HG03175 (cell line): ENCODE data around the gene CST6.

ENCODE experiments used
- ATAC-seq: cut with Tn5 transposase; IDR thresholded peaks from one replicate; pipeline ENCODE4 v1.9.1; 2021; ENCODE audit warnings: mild to moderate bottlenecking, moderate library complexity; ENCODE audit not compliant: unreplicated experiment

Gene CST6

GRCh38 chr11:66011785-66012303 lies at the start of gene CST6:
CST6 (plus strand) TSS chr11:66012008; CDS start chr11:66012045, 37 bp downstream.
- ATAC-seq: no peak

- no peak for ATAC-seq
These were observed 49.7 kb upstream of the CST6 start for GRCh38 chr11:65962141-65962564.

- ATAC-seq: no peak
These were observed 46.9 kb upstream of the CST6 start for GRCh38 chr11:65964906-65965305.

- ATAC-seq: no peak
These were observed 45.6 kb upstream of the CST6 start for GRCh38 chr11:65965986-65966762.

- no peak for ATAC-seq
These were observed 44.4 kb upstream of the CST6 start for GRCh38 chr11:65967329-65967934.

GRCh38 chr11:65968600-65969482 lies 43.0 kb upstream of the CST6 start:
- no peak for ATAC-seq

- ATAC-seq: no peak
These were observed 39.7 kb upstream of the CST6 start for GRCh38 chr11:65972116-65972515.

GRCh38 chr11:65973439-65974110 lies 38.2 kb upstream of the CST6 start:
- no peak for ATAC-seq

- no peak for ATAC-seq
These were observed 36.0 kb upstream of the CST6 start for GRCh38 chr11:65975771-65976170.

- no peak for ATAC-seq
These were observed 35.3 kb upstream of the CST6 start for GRCh38 chr11:65976216-65977176.

GRCh38 chr11:65977621-65978390 lies 34.0 kb upstream of the CST6 start:
- ATAC-seq: no peak

- ATAC-seq: no peak
These were observed 33.2 kb upstream of the CST6 start for GRCh38 chr11:65978391-65979238.

GRCh38 chr11:65979261-65979759 lies 32.5 kb upstream of the CST6 start:
- no peak for ATAC-seq

- ATAC-seq: no peak
These were observed 30.6 kb upstream of the CST6 start for GRCh38 chr11:65981101-65981740.

- ATAC-seq: no peak
These were observed 29.6 kb upstream of the CST6 start for GRCh38 chr11:65981972-65982823.

GRCh38 chr11:65982824-65983588 lies 28.8 kb upstream of the CST6 start:
- ATAC-seq: no peak
